CD4-positive, alpha-beta T cell (primary cell): Measurements from ENCODE around the gene SCRN2. TPM values are rescaled to one million over a fixed set of nuclear protein-coding genes. Genes with fewer than 3 reads are reported as not detected.

Source experiments
- ATAC-seq: fragments of 200-7000 bp; cut with Tn5 transposase; one replicate; pipeline ENCODE4 v1.10.0; 2022; ENCODE audit warnings: mild to moderate bottlenecking; ENCODE audit not compliant: poor library complexity
- CTCF ChIA-PET: fragments of 350-600 bp; sonication (Branson Sonifier 250); formaldehyde crosslinking; loops from one replicate; lab custom pipeline; 2021; ENCODE audit warnings: antibody characterized with exemption, inconsistent platforms; lab: Charles Lee
- POLR2A ChIA-PET: fragments of 350-600 bp; sonication (Branson Sonifier 250); formaldehyde crosslinking; loops from one replicate; lab custom pipeline; 2021; ENCODE audit warnings: antibody characterized with exemption, inconsistent platforms; lab: Charles Lee
- DNase-seq, 14 experiments: peaks; one replicate each; pipeline ENCODE4 v3.0.0-alpha.2; 2013 to 2020; ENCODE audit warnings: mixed read lengths in 2 of 14
- H3K27ac ChIP-seq, 2 donors: one replicate each; pipeline versions ENCODE4 v1.5.1 to v1.7.0; 2013; ENCODE audit warnings: low read length in 2 of 2, low read depth in 1 of 2, mild to moderate bottlenecking in 1 of 2
- H3K27me3 ChIP-seq, 2 experiments: 1 replicate in 1 of 2; 2 replicates in 1 of 2; pipeline versions ENCODE4 v1.6.1 to v1.7.0; 2013; ENCODE audit warnings: low read length in 2 of 2, control low read depth in 1 of 2, mild to moderate bottlenecking in 1 of 2, moderate library complexity in 1 of 2; ENCODE audit not compliant: insufficient read depth in 2 of 2, control insufficient read depth in 1 of 2
- H3K36me3 ChIP-seq: one replicate; pipeline ENCODE4 v1.6.1; 2013; ENCODE audit warnings: low read length, control low read depth; ENCODE audit not compliant: insufficient read depth
- H3K4me1 ChIP-seq: one replicate; pipeline ENCODE4 v1.6.1; 2013; ENCODE audit warnings: low read length, control low read depth; ENCODE audit not compliant: insufficient read depth
- H3K4me3 ChIP-seq: one replicate; pipeline ENCODE4 v1.5.1; 2013; ENCODE audit warnings: mild to moderate bottlenecking, low read length, moderate library complexity
- H3K9me3 ChIP-seq, 2 experiments: 1 replicate in 1 of 2; 2 replicates in 1 of 2; pipeline versions ENCODE4 v1.6.1 to v1.7.0; 2013; ENCODE audit warnings: low read length in 2 of 2, mild to moderate bottlenecking in 2 of 2, control low read depth in 1 of 2, moderate library complexity in 1 of 2; ENCODE audit not compliant: control insufficient read depth in 1 of 2, insufficient read depth in 1 of 2
- H3K27ac Mint-ChIP-seq: one replicate; pipeline ENCODE4 v1.8.0; 2020; ENCODE audit warnings: mixed read lengths
- H3K27me3 Mint-ChIP-seq: one replicate; pipeline ENCODE4 v1.8.0; 2021; ENCODE audit warnings: mixed read lengths
- H3K36me3 Mint-ChIP-seq: one replicate; pipeline ENCODE4 v1.8.0; 2021; ENCODE audit warnings: low read depth, mixed read lengths
- H3K4me1 Mint-ChIP-seq: one replicate; pipeline ENCODE4 v1.8.0; 2021; ENCODE audit warnings: low read depth, mixed read lengths
- H3K4me3 Mint-ChIP-seq: one replicate; pipeline ENCODE4 v1.8.0; 2020; ENCODE audit warnings: mild to moderate bottlenecking, mixed read lengths
- H3K9me3 Mint-ChIP-seq: one replicate; pipeline ENCODE4 v1.8.0; 2020; ENCODE audit warnings: mixed read lengths
- CTCF ChIP-seq: fragments of 200-600 bp; IDR thresholded peaks from one replicate; pipeline ENCODE4 v1.8.0; 2022; ENCODE audit warnings: antibody characterized with exemption, mild to moderate bottlenecking
- intact Hi-C, 2 experiments: fragments of 100-400 bp; cut with DNase I in 1 of 2; cut with micrococcal nuclease in 1 of 2; formaldehyde crosslinking; loops; one replicate each; pipeline versions ENCODE4 v1.15.1 to v1.9.0; 2023 to 2025; cut with DNase I, micrococcal nuclease
- total RNA-seq, 174 experiments: library from RNA in 2 of 174; stranded (reverse) in 2 of 174; gene quantifications; one replicate each; pipeline ENCODE4 v1.2.3 and lab custom pipeline; 2021 to 2026

The SCRN2 gene
- total RNA-seq, 2 experiments from 2014 or later, result 15.3 to 17.2 TPM

- Mint-ChIP-seq H3K27me3 (peaks cover 33% of the 10 kb centered on the region), H3K27ac (no peak overlapping the region), H3K4me1 (peaks cover 16% of the 10 kb centered on the region), H3K4me3 (no peak overlapping the region), H3K36me3 (no peaks in the 10 kb centered on the region), H3K9me3 (no peaks in the 10 kb centered on the region)
- no peak for TF ChIP-seq CTCF
- peaks cover 3 to 8% of the 10 kb centered on the region in 2 experiments for H3K27me3 ChIP-seq
- no peak overlapping the region for H3K27ac ChIP-seq
- ChIA-PET CTCF (no interaction called here), POLR2A (no interaction called here)
- H3K4me1 ChIP-seq, result peaks cover 19% of the 10 kb centered on the region
- no peak for DNase-seq
- no peaks in the 10 kb centered on the region for H3K9me3 ChIP-seq
- ATAC-seq, result no peak
- intact Hi-C loops, result no loop called here
- H3K36me3 ChIP-seq, result no peaks in the 10 kb centered on the region
- H3K4me3 ChIP-seq, result no peak overlapping the region
These were observed 19.3 kb upstream of the SCRN2 start for GRCh38 chr17:47860386-47860785.

GRCh38 chr17:47857551-47858455, 16.7 kb upstream of the SCRN2 start:
- H3K4me1 ChIP-seq, result peaks cover 3% of the 10 kb centered on the region
- H3K27ac ChIP-seq, result no peak overlapping the region
- Mint-ChIP-seq H3K9me3 (no peaks in the 10 kb centered on the region), H3K27me3 (peaks cover 59% of the 10 kb centered on the region), H3K27ac (no peak overlapping the region), H3K36me3 (no peaks in the 10 kb centered on the region), H3K4me3 (no peak overlapping the region), H3K4me1 (peaks cover 4% of the 10 kb centered on the region)
- no peak for TF ChIP-seq CTCF
- ATAC-seq, result no peak
- CTCF ChIA-PET, result interaction anchor here (1.5 kb wide), 1 partner anchor 10 kb away, joined by 3 read pairs; no protein-coding TSS in a partner anchor
- H3K27me3 ChIP-seq, result peaks cover 18 to 22% of the 10 kb centered on the region in 2 experiments
- POLR2A ChIA-PET, result no interaction called here
- intact Hi-C loops, result no loop called here
- DNase-seq, result no peak
- H3K4me3 ChIP-seq, result no peak overlapping the region
- no peaks in the 10 kb centered on the region for H3K9me3 ChIP-seq
- no peaks in the 10 kb centered on the region for H3K36me3 ChIP-seq

- DNase-seq (no peak), ATAC-seq (no peak)
- intact Hi-C loops, result no loop called here
- Histone ChIP-seq H3K4me1 (peaks cover 7% of the 10 kb centered on the region), H3K4me3 (no peak overlapping the region), H3K27ac (no peak overlapping the region), H3K36me3 (no peaks in the 10 kb centered on the region), H3K27me3 (peaks cover 28 to 32% of the 10 kb centered on the region in 2 experiments), H3K9me3 (peaks cover 0 to under 1% of the 10 kb centered on the region in 2 experiments)
- H3K36me3 Mint-ChIP-seq, result no peaks in the 10 kb centered on the region
- H3K27ac Mint-ChIP-seq, result no peak overlapping the region
- H3K27me3 Mint-ChIP-seq, result peaks cover 69% of the 10 kb centered on the region
- H3K9me3 Mint-ChIP-seq, result no peaks in the 10 kb centered on the region
- TF ChIP-seq CTCF, result no peak
- CTCF ChIA-PET, result interaction anchor here (1.5 kb wide), 1 partner anchor 9 kb away, joined by 3 read pairs; no protein-coding TSS in a partner anchor
- POLR2A ChIA-PET, result no interaction called here
- H3K4me1 Mint-ChIP-seq, result peaks cover 8% of the 10 kb centered on the region
- no peak overlapping the region for H3K4me3 Mint-ChIP-seq
These were observed 15.8 kb upstream of the SCRN2 start for GRCh38 chr17:47856830-47857229.
